GM19438 (cell line): ENCODE data around the gene TMEM30A.
A peak's percentile ranks its signal among the peaks of the same experiment; 100 is the strongest.

ENCODE experiments used
- ATAC-seq: cut with Tn5 transposase; IDR thresholded peaks from one replicate; pipeline ENCODE4 v1.9.1; 2021; ENCODE audit warnings: low read depth; ENCODE audit not compliant: unreplicated experiment

TMEM30A gene

DNA sequence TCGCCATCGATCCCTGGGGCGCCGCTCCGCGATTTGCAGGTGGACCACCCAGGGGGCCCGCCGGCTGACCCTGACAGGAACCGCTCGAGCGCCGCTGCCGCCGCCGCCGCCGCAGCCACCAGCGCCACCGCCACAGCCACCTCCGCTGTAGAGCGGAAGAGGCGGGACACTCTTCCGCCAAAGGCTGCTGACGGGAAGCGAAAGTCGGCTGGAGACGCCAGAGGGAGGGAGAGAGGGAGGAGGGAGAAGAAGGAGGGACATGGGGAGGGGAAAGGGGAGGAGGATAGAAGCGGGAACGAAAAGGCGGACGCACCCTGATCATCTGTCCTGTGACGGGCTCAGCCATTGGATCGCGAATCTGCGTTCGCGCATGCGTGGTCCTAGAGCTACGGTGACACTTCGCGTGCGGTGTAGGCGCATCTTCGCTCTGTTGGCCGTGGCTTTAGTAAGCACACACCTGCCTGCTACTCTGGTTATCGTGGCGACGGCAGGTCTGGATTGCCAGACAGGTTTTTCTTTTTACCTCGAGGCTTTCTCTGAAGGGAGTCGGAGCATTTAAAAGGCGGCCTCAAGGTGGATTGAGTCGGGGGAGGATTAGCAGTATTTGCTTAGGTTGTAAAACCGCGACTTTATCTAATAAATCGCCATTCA, at the start of gene TMEM30A:
Gene TMEM30A (minus strand): TSS at position 161 of the 651 bp plus-strand sequence. CDS start 154 bp downstream, at position 7.
- peak; percentile 92 for ATAC-seq

DNA sequence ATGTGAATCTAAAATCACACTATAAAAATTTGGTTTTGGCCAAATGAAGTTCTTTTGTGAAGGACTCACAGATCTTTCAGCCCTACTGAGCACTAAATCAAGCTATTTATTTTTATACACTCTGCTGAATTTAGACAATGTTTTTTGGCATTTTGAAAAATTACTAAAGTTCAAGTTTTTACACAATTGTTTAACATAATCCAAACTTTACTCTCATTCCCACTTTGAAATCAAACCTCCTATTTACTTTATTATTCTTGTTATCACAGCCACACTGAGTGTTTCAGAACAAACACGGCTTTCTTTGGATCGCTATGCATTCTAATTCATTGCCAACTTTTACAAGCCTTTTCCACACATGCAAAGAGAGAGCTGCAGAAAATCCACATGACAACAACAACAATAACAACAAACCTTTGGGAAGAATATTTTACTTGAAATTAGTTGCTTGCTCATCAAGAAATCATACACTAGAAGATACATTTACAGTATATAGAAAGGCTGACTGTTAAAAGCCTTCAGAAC, 49.1 kb upstream of the TMEM30A start:
- no peak for ATAC-seq

DNA sequence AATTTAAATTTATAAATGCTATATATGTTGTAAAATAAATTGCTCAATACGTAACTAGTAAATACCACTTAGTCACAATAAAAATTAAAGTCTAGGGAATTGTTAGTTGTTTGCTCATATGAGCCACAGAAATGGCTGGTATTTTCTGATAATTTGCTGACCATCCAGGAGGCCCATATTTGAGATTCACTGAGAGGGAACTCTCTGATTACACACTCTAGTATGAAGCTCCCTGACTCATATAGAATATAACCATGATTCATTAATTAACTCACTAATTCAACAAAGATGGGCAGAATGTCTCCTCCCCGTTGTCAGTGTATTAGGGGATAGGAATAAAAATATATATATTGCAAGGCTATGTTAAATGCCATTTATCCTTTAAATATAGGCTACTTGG, 46.6 kb upstream of the TMEM30A start:
- no peak for ATAC-seq

DNA sequence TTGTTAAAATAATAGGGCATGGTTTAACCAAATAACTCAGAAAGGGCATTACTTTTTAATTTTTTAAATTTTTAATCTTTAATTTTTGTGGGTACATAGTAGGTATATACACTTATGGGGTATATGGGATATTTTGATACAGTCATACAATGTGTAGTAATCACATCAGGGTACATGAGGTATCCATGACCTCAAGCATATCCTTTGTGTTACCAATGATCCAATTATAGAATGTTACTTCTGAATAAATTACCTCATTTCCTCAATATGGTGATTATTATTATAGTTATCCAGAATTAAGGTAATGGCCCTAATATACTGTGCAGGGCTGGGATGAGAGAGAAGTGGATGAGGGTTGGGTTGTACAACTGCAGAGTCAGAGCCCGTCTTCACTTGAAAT, 45.1 kb upstream of the TMEM30A start:
- ATAC-seq = no peak

DNA sequence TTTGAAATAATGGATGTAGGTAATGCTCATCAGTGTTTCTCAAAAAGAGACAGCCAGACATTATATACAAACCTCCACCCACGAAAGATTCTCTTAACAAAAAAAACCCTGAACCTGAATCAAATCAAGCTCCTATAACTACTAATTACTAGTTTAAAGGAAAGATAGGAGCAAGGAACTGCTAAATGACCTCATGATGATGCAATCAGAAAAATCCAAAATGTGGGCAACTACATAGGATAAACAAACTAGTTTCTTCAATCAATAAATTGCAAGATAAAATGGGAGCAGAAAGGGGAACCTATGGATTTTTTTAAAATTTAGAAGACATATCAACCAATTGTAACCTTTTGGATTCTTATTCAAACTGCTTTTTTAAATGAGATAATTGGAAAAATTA, 43.2 kb upstream of the TMEM30A start:
- ATAC-seq = no peak

DNA sequence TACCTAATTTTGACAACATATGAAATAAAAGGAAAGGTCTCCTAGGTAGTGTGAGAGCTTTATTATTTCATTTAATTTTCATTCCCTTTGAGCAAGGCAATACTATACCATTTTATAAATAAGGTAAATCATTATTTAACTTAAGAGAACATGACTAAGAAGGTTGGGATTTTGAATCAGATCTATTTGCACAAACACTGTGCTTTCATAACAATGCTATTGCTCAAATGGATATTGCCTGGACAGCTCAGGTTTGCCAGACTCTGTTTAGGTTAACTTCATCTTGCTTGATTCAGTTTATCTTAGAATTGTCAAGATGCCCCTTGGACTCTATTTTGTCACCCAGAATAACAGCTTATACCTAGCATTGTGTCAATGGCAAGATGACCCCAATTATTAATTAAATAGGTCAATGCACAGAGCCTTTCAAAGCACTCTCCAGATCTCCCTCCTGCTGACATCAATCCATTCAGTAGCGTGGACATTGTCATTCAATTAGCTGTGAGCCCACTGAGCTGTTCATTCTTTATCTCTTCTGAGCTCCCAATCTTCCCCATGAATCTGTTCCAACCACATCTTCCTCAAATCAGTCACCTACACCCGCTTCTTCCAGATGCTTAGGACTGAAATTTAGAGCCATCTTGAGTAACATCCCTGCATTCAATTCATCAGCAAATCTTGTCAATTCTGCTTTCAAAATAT, 42.1 kb upstream of the TMEM30A start:
- ATAC-seq = no peak

DNA sequence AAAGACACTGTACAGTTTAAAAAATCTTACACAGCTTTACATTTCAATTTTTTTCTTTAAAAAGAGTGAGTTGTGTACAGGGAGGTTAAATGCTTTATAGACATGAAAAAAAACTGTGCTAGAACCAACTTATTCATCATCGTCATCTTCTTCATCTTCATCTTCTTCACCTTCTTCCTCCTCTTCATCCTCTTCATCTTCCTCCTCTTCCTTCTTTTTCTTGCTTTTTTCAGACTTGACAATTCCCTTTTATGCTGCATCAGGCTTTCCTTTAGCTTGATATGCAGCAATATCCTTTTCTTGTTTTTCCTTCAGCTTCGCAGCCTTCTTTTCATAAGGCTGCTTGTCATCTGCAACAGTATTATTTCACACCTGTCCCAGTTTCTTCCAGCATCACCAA, 34.3 kb upstream of the TMEM30A start:
- no peak for ATAC-seq

DNA sequence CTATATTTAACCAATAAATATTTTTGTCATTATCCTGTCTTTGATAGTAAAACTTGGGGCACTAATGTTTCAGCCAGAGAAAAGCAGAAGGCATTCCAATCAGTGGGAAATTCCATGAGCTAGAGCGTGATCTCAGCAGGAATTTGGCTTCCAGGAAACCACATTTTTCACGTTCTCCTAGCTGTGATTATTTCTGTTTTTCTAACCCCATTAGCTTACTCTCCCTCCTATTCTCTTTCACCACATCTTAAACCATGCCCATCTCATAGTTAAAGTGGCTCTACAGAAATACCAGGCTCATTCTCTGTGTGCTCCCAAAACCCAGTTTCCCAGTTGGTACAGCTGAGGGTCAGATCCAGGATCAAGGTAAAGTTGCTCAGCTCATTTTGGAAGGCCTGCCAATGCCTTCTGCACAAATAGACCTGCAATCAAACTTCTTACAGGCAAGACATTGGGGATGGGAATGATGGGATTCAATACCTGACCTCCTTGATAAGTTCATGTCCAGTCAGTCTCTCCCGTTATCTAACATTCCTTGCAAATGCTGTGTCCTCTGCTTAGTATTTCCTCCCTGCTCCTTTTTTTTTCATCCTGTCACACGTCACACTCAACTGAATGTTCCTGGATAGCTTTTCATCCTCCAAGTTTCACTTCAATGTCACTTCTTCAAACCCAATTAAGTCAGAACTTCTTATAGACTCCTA, 33.1 kb upstream of the TMEM30A start:
- no peak for ATAC-seq

DNA sequence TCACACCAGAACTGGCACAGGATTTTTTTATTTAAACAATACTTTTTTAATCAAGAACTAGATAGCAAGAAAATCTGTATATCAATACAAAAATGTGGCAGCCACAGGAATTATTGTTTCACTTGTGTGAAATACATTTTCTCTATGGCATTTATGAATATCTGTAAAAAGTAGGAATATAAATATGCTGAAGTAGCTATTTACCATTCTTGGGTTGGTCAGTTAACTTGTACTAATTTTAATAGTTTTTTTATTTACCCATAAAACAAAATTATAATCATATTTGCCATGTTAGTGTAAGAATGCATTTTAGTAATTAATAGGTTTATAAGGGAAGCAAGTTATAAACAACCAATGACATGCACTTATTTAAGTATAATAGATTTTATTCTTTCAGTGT, 31.4 kb upstream of the TMEM30A start:
- ATAC-seq = no peak

DNA sequence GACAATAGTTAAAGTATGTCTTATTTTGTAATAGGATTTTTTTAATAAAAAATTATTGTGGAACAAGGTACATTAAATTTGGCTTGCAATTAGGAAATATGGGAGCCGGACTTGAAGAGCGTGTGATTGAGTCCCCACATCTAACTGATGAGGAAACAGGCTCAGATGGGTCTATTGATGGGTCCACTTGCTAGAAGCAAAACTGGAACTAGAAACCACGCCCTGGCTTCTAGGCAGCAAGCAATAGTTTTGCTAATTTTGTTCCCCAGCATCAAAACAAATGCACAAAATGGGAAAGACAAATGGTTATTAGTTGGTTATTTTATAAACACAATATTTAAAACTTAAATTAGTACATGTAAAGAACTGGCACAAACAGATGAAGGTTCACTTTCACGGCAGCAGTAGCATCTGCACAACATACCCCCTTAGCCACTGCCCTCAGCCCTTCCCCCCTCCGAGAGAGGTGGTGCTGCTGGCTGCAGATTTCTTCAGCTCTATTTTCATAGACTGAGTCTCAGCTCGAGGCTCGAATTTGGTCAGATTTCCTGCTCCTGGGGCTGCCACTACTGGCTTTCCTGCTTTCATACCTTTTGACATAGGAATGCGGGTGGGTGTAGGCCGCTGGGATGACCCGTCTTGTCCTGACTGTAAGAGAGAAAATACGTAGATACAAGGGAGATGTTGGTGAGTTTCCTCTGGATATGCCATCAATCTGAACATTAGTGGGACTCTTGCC, 23.8 kb upstream of the TMEM30A start:
- no peak for ATAC-seq

DNA sequence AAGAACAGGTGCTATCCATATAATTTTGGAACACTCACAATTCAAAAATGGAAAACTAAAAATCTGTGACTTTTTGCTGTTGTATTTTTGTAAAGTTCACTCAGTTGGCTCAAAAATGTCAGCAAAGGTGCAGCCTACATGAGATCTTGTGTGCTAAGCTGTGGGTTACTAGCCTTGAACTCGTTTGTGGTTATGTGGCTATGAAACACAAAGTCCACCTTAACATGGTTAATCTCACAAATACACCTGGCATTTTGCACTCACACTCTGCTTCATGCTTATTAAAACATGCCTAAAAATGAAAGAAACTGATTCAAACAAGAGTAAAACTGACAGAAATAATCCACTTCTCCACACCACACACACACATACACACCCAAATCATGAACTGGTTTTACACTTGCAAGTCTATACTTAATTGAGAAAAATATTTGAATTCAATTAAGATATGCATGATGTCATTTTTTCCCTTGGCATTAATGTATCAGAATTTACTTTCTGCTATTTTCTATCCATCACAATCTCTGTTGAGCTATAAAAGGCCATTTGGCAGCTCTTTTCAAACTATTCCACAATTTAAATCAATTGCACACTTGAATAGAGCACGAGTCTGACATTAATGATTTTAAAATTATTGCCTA, 22.9 kb upstream of the TMEM30A start:
- ATAC-seq = no peak

DNA sequence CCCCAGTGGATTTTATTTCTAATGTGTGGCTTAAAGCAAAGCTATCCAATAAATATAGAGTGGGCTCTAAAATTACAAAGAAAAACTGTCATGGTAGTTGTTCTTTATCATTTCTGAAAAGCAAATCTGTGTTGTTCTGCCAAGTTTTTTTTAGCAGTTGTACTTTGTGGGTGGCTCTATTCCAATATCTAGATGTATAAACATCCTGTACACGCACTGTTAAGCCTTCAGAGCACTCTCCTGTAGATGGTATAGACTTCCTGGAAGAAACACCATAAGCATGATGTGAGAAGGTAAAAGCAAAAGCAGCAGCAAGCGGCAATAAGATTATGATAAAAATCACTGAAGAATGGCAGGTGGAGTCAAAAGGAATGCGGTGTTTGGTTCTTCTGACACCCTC, 21.5 kb upstream of the TMEM30A start:
- ATAC-seq = no peak

DNA sequence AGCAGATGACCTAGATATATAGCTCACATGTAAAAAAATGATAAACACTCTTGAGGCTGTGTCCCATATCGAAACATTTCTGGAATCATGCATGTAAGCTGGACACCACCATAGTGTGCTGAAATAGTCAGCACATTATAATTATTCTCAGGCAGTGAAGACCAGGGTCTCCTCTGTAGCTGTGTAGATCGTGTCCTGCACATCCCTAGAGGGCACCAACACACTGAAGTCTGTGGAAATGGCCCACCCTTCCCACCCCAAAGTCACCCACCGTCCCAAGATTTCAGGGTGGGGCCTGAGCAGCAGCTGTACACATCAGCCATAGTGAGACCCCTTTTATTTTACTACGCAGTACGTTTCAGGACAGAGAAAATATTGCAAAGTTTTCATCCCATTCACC, 21.0 kb upstream of the TMEM30A start:
- ATAC-seq = no peak

DNA sequence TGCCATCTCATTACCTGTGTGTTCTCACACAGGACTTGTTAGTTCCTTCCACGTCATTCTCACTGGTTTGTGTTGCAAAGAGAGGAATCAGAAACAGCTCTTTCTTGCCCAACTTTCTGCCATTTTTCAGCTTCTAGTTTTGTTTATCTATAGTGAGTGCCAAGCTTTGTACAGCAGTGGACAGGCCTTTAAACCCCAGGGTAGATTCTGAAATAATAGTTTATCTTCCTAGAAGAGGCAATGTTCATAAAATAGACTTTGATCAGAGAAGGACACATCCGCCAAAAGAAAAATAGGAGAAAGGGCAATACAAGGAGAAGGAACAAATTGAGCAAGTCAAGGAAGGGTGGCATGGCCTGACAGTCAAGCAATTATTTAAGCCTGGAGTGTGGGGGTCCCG, 17.7 kb upstream of the TMEM30A start:
- no peak for ATAC-seq

DNA sequence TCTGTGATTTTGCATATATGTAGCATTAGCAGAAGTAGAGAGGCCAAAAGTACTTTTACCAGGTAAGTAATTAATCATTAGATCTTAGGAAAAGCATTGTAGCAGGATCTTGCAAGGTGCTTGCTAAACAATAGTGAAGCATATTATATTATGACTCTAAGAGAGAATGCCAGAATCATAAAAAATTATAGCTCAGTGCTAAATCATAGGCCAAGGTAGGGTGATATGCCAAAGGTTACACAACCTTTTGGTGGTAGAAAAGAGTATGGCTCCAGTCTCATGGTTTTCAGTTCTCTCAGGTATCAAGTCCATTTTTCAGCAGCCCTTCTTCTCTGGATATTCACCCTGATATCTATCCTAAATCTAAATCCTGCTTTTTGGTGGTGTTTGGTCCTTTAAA, 16.9 kb upstream of the TMEM30A start:
- ATAC-seq = no peak

DNA sequence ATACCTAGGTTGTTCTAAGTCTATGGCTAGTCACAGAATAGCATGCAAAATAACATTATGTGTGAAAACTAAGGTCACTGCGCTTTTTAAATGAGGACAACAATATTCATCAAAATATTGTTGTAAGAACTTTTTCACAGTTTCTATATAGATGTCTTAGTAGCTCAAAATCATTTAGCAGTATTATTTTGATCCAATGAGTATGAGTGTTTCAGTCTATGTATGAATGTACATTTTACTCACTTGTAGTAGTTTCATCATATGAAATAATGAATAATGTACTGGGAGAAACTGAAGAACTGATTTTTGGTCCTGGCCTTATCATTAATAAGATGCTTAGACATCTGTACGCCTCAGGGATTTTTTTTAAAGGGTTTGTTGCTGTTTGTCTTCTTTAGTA, 16.5 kb upstream of the TMEM30A start:
- ATAC-seq = no peak

DNA sequence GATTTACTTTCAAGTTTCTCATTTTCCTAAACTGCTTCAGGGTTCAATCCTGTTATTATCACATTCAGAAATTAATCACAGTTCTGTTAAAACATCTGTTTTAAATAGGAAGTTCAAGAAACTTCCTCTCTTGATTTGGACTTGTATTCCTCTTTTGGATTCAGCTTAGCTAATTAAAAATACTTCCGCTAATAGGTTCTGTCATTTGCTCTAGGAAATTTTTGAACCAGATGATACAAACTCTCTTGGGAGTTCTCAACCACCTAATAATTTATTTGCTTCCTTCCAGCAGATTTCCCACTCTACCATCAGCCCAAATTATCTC, 15.9 kb upstream of the TMEM30A start:
- ATAC-seq = no peak

DNA sequence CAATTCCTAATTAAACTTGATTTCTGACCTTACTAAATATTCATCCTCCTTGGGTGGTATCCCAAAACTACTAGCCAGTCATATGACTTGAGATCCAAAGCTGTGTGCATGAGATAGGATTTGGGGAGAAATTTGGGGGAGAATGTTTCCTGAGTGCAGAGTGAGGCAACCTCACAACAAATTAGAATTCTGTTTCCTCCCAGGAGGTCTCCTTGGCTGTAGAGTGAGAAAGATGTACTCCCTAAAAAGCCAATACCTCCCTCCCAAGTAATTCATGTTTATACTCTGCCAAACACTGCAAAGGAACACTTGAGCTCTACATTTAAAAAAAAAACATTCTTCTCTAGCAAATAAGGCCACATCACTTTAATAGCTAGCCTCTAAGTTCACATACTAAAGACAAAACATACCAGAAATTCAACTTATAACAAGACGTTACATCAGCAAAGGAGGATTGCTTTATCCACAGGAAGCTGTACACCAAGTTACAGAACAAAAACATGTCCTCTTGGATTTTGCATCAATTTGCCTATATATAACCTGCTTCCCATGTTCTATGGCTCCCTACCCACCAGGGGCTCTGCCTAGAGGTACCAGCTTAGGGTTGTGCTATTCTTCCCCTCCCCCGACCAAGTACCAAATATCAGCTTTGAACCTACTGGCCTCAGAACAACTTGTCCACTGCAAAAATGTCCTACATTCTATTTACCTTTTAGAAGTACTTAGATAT, 15.4 kb upstream of the TMEM30A start:
- no peak for ATAC-seq

DNA sequence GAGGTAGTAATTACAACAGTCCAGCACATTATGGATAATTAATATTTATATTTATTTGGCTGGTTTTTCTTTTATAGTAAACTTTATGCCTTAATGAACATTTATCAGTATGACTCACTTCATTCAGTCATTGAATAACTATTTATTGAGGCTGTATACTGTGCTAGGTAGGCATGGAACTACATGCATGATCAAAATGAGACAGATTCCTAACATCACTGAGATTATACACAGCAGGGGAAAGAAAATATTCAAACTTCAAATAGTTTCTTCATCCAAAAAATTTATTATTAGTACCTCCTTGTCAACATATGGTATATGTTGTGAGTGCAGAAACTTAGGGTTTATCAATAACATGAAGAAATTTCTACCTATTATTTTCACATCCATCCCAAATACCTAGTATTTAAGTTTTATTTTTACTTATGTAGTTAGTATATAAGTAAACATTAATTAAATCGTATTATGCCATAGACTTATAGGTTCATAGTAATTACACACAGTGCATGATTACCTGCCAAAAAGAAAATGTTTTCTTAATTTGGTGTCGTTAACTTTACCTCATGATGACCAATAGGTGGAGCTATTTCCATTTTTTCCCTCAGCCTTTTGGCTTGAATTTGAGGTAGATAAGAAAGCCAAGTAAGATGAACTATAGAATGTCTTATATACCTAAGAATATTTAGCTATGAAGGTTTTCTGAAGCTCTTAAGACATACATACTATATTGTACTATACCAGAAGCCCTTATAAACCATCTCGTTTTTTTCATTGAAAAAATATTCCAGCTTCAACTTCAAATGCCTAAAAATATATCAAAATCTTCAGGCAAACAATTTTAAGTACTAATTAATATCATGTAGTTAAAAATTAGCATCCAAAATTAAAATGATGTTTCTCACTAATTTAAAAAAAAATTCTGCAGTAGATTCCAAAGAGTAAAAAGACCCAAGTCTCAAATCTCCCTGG, 12.5 kb upstream of the TMEM30A start:
- ATAC-seq = no peak
